ENCODE measurements around the gene SAYSD1. TPM values are rescaled to one million over a fixed set of nuclear protein-coding genes. Genes with fewer than 3 reads are reported as not detected.
A peak's percentile ranks its signal among the peaks of the same experiment; 100 is the strongest.
"Not testable (repeated sequence)": the region's sequence is repeated elsewhere in the genome, so short reads cannot be mapped to it uniquely, and the experiment has no call there.

Gene SAYSD1
- total RNA-seq, 1 experiment from 2014 or later, result 20.8 TPM

- no peaks in the 10 kb centered on the region for H3K36me3 ChIP-seq (ENCODE audit: control insufficient read depth, insufficient read depth, low read length)
- intact Hi-C loops (cut with micrococcal nuclease; ENCODE audit: unreplicated experiment), result no loop called here
- ChIA-PET CTCF (interaction anchor here (0.6 kb wide), 1 partner anchor 1379 kb away, joined by 3 read pairs; no protein-coding TSS in a partner anchor), POLR2A (no interaction called here)
- H3K4me1 ChIP-seq, result no peaks in the 10 kb centered on the region
- H3K27me3 ChIP-seq (replicated peaks; ENCODE audit: control insufficient read depth, insufficient read depth, low read length), result no peaks in the 10 kb centered on the region
- no peak for DNase-seq
- no peaks in the 10 kb centered on the region for H3K4me1 Mint-ChIP-seq (ENCODE audit: low read depth, unreplicated experiment)
- no peak for TF ChIP-seq CTCF (IDR thresholded peaks at IDR 0.05; ENCODE audit: insufficient read depth in 1 of 2, low read depth in 1 of 2, low read length in 1 of 2, severe bottlenecking in 1 of 2, unreplicated experiment in 1 of 2)
- H3K9me3 ChIP-seq, result no peaks in the 10 kb centered on the region
- no peaks in the 10 kb centered on the region for H3K9me3 Mint-ChIP-seq (ENCODE audit: unreplicated experiment)
- no peak overlapping the region for H3K27ac Mint-ChIP-seq (ENCODE audit: unreplicated experiment)
- no peak overlapping the region for H3K4me3 Mint-ChIP-seq (ENCODE audit: unreplicated experiment)
- peaks cover 8% of the 10 kb centered on the region for H3K27me3 Mint-ChIP-seq (ENCODE audit: insufficient read depth, unreplicated experiment)
- BruUV-seq (replicated peaks), result no TSS peak
- H3K4me3 ChIP-seq (ENCODE audit: low read depth, low read length), result no peak overlapping the region
- H3K36me3 Mint-ChIP-seq (ENCODE audit: insufficient read depth, unreplicated experiment), result no peaks in the 10 kb centered on the region
Observed at GRCh38 chr6:39140556-39141167, 25.7 kb upstream of the SAYSD1 start.

GRCh38 chr6:39137245-39137644 is 22.3 kb upstream of the SAYSD1 start:
- H3K27me3 Mint-ChIP-seq (ENCODE audit: insufficient read depth, unreplicated experiment), result peaks cover 8% of the 10 kb centered on the region
- POLR2A ChIA-PET, result interaction anchor here (1.0 kb wide), 1 partner anchor 23 kb away, joined by 5 read pairs; no protein-coding TSS in a partner anchor

GRCh38 chr6:39136207-39136606 is 21.2 kb upstream of the SAYSD1 start:
- H3K9me3 ChIP-seq; H3K36me3 Mint-ChIP-seq (ENCODE audit: insufficient read depth, unreplicated experiment); H3K27me3 ChIP-seq (replicated peaks; ENCODE audit: control insufficient read depth, insufficient read depth, low read length); DNase-seq; H3K36me3 ChIP-seq (ENCODE audit: control insufficient read depth, insufficient read depth, low read length); H3K4me1 Mint-ChIP-seq (ENCODE audit: low read depth, unreplicated experiment); H3K9me3 Mint-ChIP-seq (ENCODE audit: unreplicated experiment); H3K4me3 ChIP-seq (ENCODE audit: low read depth, low read length); H3K4me3 Mint-ChIP-seq (ENCODE audit: unreplicated experiment); H3K4me1 ChIP-seq; CTCF ChIA-PET; BruUV-seq (replicated peaks); H3K27me3 Mint-ChIP-seq (ENCODE audit: insufficient read depth, unreplicated experiment); H3K27ac Mint-ChIP-seq (ENCODE audit: unreplicated experiment): not testable (repeated sequence)
- intact Hi-C loops (cut with micrococcal nuclease; ENCODE audit: unreplicated experiment), result loop anchor here (2.0 kb wide), 1 partner anchor 47 kb away; no protein-coding TSS in a partner anchor
- POLR2A ChIA-PET, result interaction anchor here (1.0 kb wide), 1 partner anchor 22 kb away, joined by 5 read pairs; no protein-coding TSS in a partner anchor

More at GRCh38 chr6:39137245-39137644, 22.3 kb upstream of the SAYSD1 start:
- Histone ChIP-seq H3K36me3 (ENCODE audit: control insufficient read depth, insufficient read depth, low read length) (no peaks in the 10 kb centered on the region), H3K4me1 (no peaks in the 10 kb centered on the region), H3K4me3 (ENCODE audit: low read depth, low read length) (no peak overlapping the region), H3K27me3 (replicated peaks; ENCODE audit: control insufficient read depth, insufficient read depth, low read length) (no peaks in the 10 kb centered on the region), H3K9me3 (no peaks in the 10 kb centered on the region)
- Mint-ChIP-seq H3K4me3 (ENCODE audit: unreplicated experiment) (no peak overlapping the region), H3K36me3 (ENCODE audit: insufficient read depth, unreplicated experiment) (no peaks in the 10 kb centered on the region), H3K27ac (ENCODE audit: unreplicated experiment) (no peak overlapping the region), H3K9me3 (ENCODE audit: unreplicated experiment) (no peaks in the 10 kb centered on the region), H3K4me1 (ENCODE audit: low read depth, unreplicated experiment) (no peaks in the 10 kb centered on the region)
- peak; percentile 53 to 76 for DNase-seq
- CTCF ChIA-PET, result interaction anchor here (0.9 to 1.1 kb wide), 2 partner anchors 108 to 166 kb away, joined by 3 read pairs; no protein-coding TSS in a partner anchor
- no peak for TF ChIP-seq CTCF (IDR thresholded peaks at IDR 0.05; ENCODE audit: insufficient read depth in 1 of 2, low read depth in 1 of 2, low read length in 1 of 2, severe bottlenecking in 1 of 2, unreplicated experiment in 1 of 2)
- intact Hi-C loops (cut with micrococcal nuclease; ENCODE audit: unreplicated experiment), result loop anchor here (2.0 kb wide), 1 partner anchor 48 kb away; no protein-coding TSS in a partner anchor
- BruUV-seq (replicated peaks), result no TSS peak

- H3K36me3 Mint-ChIP-seq (ENCODE audit: insufficient read depth, unreplicated experiment); H3K4me3 Mint-ChIP-seq (ENCODE audit: unreplicated experiment); BruUV-seq (replicated peaks); H3K27me3 ChIP-seq (replicated peaks; ENCODE audit: control insufficient read depth, insufficient read depth, low read length); H3K27ac Mint-ChIP-seq (ENCODE audit: unreplicated experiment); H3K4me1 Mint-ChIP-seq (ENCODE audit: low read depth, unreplicated experiment); DNase-seq; CTCF ChIA-PET; H3K4me3 ChIP-seq (ENCODE audit: low read depth, low read length); H3K9me3 ChIP-seq; H3K9me3 Mint-ChIP-seq (ENCODE audit: unreplicated experiment); POLR2A ChIA-PET; intact Hi-C loops (cut with micrococcal nuclease; ENCODE audit: unreplicated experiment); H3K4me1 ChIP-seq; H3K36me3 ChIP-seq (ENCODE audit: control insufficient read depth, insufficient read depth, low read length); H3K27me3 Mint-ChIP-seq (ENCODE audit: insufficient read depth, unreplicated experiment): not testable (repeated sequence)
Observed at GRCh38 chr6:39134761-39135160, 19.8 kb upstream of the SAYSD1 start.

Measured in Caco-2 (cell line).